ENCODE data around the gene RIC8B.
"Not testable (repeated sequence)": the region's sequence is repeated elsewhere in the genome, so short reads cannot be mapped to it uniquely, and the experiment has no call there.

The RIC8B gene, protein sequence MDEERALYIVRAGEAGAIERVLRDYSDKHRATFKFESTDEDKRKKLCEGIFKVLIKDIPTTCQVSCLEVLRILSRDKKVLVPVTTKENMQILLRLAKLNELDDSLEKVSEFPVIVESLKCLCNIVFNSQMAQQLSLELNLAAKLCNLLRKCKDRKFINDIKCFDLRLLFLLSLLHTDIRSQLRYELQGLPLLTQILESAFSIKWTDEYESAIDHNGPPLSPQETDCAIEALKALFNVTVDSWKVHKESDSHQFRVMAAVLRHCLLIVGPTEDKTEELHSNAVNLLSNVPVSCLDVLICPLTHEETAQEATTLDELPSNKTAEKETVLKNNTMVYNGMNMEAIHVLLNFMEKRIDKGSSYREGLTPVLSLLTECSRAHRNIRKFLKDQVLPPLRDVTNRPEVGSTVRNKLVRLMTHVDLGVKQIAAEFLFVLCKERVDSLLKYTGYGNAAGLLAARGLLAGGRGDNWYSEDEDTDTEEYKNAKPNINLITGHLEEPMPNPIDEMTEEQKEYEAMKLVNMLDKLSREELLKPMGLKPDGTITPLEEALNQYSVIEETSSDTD

GRCh38 chr12:106774005-106774807 lies at the start of gene RIC8B:
RIC8B (plus strand) TSS chr12:106774682; CDS start chr12:106774746, 64 bp downstream.
- peak; percentile 5 for TF ChIP-seq CTCF (IDR thresholded peaks at IDR 0.05)
- Histone ChIP-seq H3K4me1 (peaks cover 4% of the 10 kb centered on the region), H3K4me2 (ENCODE audit: low read length) (peak within 1 kb of the TSS; percentile 93)

GRCh38 chr12:106724934-106725333 lies 49.5 kb upstream of the RIC8B start:
- Histone ChIP-seq H2AFZ (no peak overlapping the region), H3K79me2 (no peaks in the 10 kb centered on the region), H3K4me3 (ENCODE audit: low read depth, low read length) (no peak overlapping the region), H3K4me1 (peaks cover 16% of the 10 kb centered on the region), H3K27ac (no peak overlapping the region), H3K4me2 (ENCODE audit: low read length) (no peak overlapping the region), H3K9me3 (ENCODE audit: control insufficient read depth, low read length) (no peaks in the 10 kb centered on the region), H3K36me3 (ENCODE audit: control insufficient read depth, insufficient read depth, low read length) (no peaks in the 10 kb centered on the region), H3K9ac (no peak overlapping the region), H3K27me3 (ENCODE audit: control insufficient read depth, insufficient read depth, low read length) (no peaks in the 10 kb centered on the region)
- TF ChIP-seq CTCF (IDR thresholded peaks at IDR 0.05): no peak

More at GRCh38 chr12:106774005-106774807, at the start of gene RIC8B:
- Histone ChIP-seq H3K9me3 (ENCODE audit: control insufficient read depth, low read length) (no peaks in the 10 kb centered on the region), H2AFZ (peak within 1 kb of the TSS; percentile 80), H3K27me3 (ENCODE audit: control insufficient read depth, insufficient read depth, low read length) (no peaks in the 10 kb centered on the region), H3K27ac (peak within 1 kb of the TSS; percentile 96), H3K4me3 (ENCODE audit: low read depth, low read length) (peak within 1 kb of the TSS; percentile 87), H3K79me2 (peaks cover 21% of the 10 kb centered on the region), H3K9ac (peak within 1 kb of the TSS; percentile 6), H3K36me3 (ENCODE audit: control insufficient read depth, insufficient read depth, low read length) (no peaks in the 10 kb centered on the region)

DNA sequence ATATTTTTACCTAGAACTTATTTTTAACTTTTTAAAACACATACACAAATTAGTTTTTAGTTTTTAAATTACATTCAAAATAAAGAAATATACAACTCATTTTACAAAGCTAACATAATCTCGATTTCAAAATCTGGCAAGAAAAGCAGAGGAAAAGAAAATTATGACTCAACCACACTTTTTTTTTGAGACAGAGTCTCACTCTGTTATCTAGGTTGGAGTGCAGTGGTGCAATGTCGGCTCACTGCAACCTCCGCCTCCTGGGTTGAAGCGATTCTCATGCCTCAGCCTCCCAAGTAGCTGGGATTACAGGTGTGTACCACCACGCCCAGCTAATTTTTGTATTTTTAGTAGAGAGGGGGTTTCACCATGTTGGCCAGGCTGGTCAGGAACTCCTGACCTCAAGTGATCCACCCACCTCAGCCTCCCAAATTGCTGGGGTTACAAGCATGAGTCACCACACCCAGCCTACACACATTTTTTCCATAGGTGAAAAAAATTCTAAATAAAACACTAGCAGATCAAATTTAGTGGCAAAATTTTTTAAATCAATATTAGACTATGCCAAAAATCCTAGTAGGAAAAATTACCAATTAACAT lies 47.8 kb upstream of the RIC8B start:
- not testable (repeated sequence) for H3K4me3 ChIP-seq (ENCODE audit: low read depth, low read length); H3K9ac ChIP-seq; H3K4me1 ChIP-seq; H3K36me3 ChIP-seq (ENCODE audit: control insufficient read depth, insufficient read depth, low read length); H3K79me2 ChIP-seq; H3K4me2 ChIP-seq (ENCODE audit: low read length); H3K27me3 ChIP-seq (ENCODE audit: control insufficient read depth, insufficient read depth, low read length); H2AFZ ChIP-seq; H3K9me3 ChIP-seq (ENCODE audit: control insufficient read depth, low read length); H3K27ac ChIP-seq

DNA sequence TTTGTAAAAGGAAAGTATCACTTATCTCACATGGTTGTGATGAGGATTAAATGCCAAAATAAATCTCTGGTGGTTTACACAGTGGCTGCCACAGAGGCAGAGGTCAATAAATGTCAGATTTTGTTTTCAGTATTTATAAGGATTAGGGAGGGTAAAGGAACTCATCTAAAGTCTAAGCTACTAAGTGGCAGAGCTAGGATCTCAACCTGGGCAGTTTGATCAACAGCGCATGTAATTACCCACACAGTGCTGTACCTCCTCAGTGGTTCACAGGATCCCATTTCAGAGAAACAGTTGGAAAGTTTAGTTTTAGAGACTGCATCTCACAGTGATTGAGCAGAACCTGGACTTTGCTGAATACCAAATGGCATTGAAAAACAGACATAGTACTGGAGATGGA lies 44.9 kb upstream of the RIC8B start:
- no peaks in the 10 kb centered on the region for H3K4me1 ChIP-seq
- H3K4me2 ChIP-seq (ENCODE audit: low read length): no peak overlapping the region
- H3K27ac ChIP-seq: no peak overlapping the region
- no peaks in the 10 kb centered on the region for H3K79me2 ChIP-seq
- H3K36me3 ChIP-seq (ENCODE audit: control insufficient read depth, insufficient read depth, low read length): no peaks in the 10 kb centered on the region
- H3K9ac ChIP-seq: no peak overlapping the region
- H3K27me3 ChIP-seq (ENCODE audit: control insufficient read depth, insufficient read depth, low read length): no peaks in the 10 kb centered on the region
- H2AFZ ChIP-seq: no peak overlapping the region
- H3K9me3 ChIP-seq (ENCODE audit: control insufficient read depth, low read length): no peaks in the 10 kb centered on the region
- no peak overlapping the region for H3K4me3 ChIP-seq (ENCODE audit: low read depth, low read length)
- TF ChIP-seq CTCF (IDR thresholded peaks at IDR 0.05): no peak

- no peak for TF ChIP-seq CTCF (IDR thresholded peaks at IDR 0.05)
- no peaks in the 10 kb centered on the region for H3K36me3 ChIP-seq (ENCODE audit: control insufficient read depth, insufficient read depth, low read length)
- no peak overlapping the region for H3K4me3 ChIP-seq (ENCODE audit: low read depth, low read length)
- H3K27ac ChIP-seq: no peak overlapping the region
- no peaks in the 10 kb centered on the region for H3K27me3 ChIP-seq (ENCODE audit: control insufficient read depth, insufficient read depth, low read length)
- no peaks in the 10 kb centered on the region for H3K9me3 ChIP-seq (ENCODE audit: control insufficient read depth, low read length)
- no peak overlapping the region for H3K9ac ChIP-seq
- H2AFZ ChIP-seq: no peak overlapping the region
- no peak overlapping the region for H3K4me2 ChIP-seq (ENCODE audit: low read length)
- H3K79me2 ChIP-seq: no peaks in the 10 kb centered on the region
- no peaks in the 10 kb centered on the region for H3K4me1 ChIP-seq
These were observed 41.6 kb upstream of the RIC8B start for GRCh38 chr12:106732890-106733289.

All from parathyroid adenoma (tissue), 2 donors.